HG03025 (cell line): ENCODE results near the gene IL13RA1.
"Not testable (repeated sequence)": the region's sequence is repeated elsewhere in the genome, so short reads cannot be mapped to it uniquely, and the experiment has no call there.

Source experiments
- ATAC-seq: cut with Tn5 transposase; IDR thresholded peaks from one replicate; pipeline ENCODE4 v1.9.1; 2021; ENCODE audit warnings: mild to moderate bottlenecking, moderate library complexity; ENCODE audit not compliant: unreplicated experiment, low FRiP score

IL13RA1 gene

DNA sequence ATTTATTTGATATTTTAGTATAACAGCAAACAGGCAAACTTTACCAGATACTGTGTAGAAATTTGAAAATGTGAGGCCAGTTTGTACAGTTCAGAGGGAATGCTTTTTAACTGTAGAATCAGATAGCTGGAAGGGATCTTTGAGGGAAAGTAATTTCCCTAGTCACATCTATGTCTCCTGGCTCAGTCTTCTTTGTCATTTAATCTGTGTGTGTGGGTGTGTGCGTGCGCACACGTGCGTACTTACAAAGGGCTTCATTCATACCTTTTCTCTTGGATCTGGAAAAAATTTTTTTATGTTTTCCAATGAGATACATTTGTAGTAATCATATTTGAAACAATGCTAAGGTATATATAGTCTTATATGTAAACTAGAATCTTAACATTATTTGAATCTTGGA is 44.6 kb downstream of the IL13RA1 start:
- ATAC-seq, result no peak

GRCh38 chrX:118773782-118774181 is 46.4 kb downstream of the IL13RA1 start:
- no peak for ATAC-seq

GRCh38 chrX:118779581-118779980 is 52.2 kb downstream of the IL13RA1 start:
- ATAC-seq, result no peak

GRCh38 chrX:118780509-118780908 is 53.1 kb downstream of the IL13RA1 start:
- no peak for ATAC-seq

- ATAC-seq, result no peak
Measured at GRCh38 chrX:118780911-118781310, 53.5 kb downstream of the IL13RA1 start.

DNA sequence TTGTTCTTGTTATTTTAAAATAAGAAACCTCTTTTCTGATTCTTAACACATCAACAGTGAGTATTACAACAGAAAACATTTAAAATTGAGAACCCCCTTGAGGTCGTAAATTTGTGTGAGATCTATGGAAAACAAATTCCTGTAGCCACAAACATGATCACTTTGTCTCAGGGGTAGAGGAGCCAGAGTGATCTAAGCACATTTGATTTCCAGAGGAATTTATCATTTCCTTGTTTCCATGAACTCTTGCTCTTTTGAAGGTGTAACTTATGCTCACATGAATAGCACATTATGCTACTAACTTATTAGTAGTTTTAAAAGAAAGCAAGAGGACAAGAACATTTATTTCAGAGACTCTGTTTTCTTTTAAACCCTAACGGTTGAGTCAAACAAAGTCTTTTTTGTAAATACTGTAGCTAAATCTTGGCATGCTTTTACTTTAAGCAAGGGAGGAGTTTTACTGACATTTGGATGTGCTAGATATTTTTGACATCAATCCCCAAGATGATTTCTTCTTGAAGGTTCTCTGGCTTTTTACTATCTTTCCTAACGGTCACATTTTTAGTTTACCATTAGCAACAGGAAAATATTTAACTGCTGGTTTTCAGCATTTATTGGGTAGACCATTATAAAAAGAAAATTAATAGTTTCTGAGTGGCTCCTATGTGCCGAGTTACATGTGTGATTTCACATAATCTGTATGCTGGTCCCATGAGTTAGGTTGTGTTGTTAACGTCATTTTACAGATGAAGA is 68.3 kb downstream of the IL13RA1 start:
- ATAC-seq, result no peak

DNA sequence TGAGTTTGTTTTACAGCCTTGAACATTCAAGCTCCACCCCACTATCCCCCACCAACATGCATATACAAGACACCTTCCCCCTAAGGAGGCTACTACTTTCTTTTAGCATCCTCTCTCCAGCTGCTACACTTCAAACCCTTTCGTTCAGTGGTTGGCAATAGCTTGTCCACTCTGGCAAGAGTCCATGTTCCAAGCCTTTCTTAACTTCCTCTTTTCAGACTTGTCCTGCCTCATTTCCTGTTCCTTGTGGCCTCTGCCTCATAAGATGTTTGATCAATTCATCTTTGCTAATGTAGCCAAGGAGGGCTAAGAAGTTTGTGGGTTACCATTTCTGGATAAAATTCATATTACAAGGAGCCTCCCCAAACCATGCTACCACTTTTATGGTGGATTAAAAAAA is 75.5 kb downstream of the IL13RA1 start:
- ATAC-seq, result no peak

- ATAC-seq, result no peak
Measured at GRCh38 chrX:118807151-118808017, 80.0 kb downstream of the IL13RA1 start.

GRCh38 chrX:118817257-118817656 is 89.9 kb downstream of the IL13RA1 start:
- not testable (repeated sequence) for ATAC-seq

- ATAC-seq, result no peak
Measured at GRCh38 chrX:118823263-118824172, 96.1 kb downstream of the IL13RA1 start, which contains the start of gene ZCCHC12. ZCCHC12 (plus strand) TSS chrX:118823824; CDS start chrX:118825245, 1,421 bp downstream.

DNA sequence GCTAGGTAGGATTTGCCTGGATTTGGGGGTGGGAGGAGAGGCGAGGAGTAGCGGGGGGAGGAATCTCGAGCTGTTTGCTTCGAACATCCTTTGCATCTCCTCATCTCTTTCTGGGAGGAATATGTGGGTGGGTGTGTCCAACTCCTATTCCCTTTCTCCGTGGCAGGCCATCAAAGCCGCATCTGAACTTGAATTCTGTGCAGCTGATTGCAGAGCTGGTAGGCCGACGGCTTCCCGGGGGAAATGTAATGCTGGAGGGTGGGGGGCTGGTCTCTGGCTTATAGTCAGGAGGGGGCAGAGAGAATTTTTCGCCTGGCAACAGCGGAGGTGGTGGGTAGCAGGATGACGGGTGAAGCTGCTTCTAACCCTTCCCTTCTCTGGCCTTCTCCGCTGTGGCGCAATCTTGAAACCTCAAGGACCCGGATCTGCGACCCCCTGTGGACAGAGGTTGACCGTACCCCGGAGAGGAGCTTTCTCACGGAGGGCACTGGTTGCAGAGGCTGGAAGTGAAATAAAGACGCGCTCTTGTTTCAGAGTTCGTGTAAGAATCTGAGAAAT is 96.8 kb downstream of the IL13RA1 start:
- ATAC-seq, result no peak

DNA sequence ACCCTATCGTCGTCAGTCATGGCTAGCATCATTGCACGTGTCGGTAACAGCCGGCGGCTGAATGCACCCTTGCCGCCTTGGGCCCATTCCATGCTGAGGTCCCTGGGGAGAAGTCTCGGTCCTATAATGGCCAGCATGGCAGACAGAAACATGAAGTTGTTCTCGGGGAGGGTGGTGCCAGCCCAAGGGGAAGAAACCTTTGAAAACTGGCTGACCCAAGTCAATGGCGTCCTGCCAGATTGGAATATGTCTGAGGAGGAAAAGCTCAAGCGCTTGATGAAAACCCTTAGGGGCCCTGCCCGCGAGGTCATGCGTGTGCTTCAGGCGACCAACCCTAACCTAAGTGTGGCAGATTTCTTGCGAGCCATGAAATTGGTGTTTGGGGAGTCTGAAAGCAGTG is 97.8 kb downstream of the IL13RA1 start:
- ATAC-seq, result no peak

DNA sequence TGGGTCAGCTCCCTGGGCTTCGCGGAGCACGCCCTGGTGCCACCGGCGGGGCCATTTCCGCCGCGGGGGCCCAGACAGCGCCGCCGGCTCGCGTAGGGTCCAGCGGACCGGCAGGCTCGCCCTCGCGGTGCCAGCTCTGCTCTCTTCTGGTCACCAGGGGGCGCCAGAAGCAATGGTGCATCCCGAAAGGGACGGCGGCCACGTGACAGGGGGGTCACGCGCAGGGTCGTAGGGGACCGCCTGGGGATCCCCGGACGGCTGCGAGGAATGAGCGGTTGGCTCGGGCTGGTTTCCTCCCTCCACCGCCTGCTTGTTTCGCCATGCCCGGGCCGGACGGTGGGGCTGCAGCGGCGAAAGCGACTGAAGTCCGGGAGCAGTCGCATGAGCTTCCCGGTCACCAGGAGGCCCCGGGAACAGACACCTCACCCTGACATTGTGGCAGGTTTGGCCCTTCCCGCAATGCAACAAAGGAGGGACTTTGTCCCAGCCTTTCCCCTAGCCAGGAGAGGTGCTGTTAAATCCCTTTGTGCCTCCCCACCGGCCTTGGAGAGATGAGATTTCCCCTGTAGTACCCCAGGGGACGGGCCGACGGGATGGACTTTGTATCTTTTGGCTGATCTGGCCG is 112.0 kb downstream of the IL13RA1 start:
- ATAC-seq, result no peak
